Adrenal gland (tissue), 5 donors: Measurements from ENCODE around the gene APP.

Experiments
- CTCF ChIP-seq, 6 experiments: fragments of 450-650 bp in 4 of 6; fragments of 200-600 bp in 2 of 6; sonication (generic) in 1 of 6; IDR thresholded peaks; 1 replicate in 5 of 6; 2 replicates in 1 of 6; pipeline versions ENCODE4 v1.5.1 to v1.8.0; 2016 to 2021; ENCODE audit warnings: antibody characterized with exemption in 6 of 6, mild to moderate bottlenecking in 2 of 6, moderate library complexity in 1 of 6
- POLR2A ChIP-seq, 2 donors: fragments of 450-650 bp; IDR thresholded peaks; one replicate each; pipeline ENCODE4 v1.6.1; 2017; ENCODE audit warnings: antibody characterized with exemption in 2 of 2, mild to moderate bottlenecking in 2 of 2, moderate library complexity in 1 of 2
- donor health status: DM: no; HTN: no; CAD: no.

- TF ChIP-seq CTCF (IDR thresholded peaks at IDR 0.05) (no peak), POLR2A (IDR thresholded peaks at IDR 0.05) (no peak)
Measured at GRCh38 chr21:25967901-25968438, 202.6 kb downstream of the APP start.
